ENCODE measurements around the gene ADAMTS12.
A peak's percentile ranks its signal among the peaks of the same experiment; 100 is the strongest.
"Not testable (repeated sequence)": the region's sequence is repeated elsewhere in the genome, so short reads cannot be mapped to it uniquely, and the experiment has no call there.

Gene ADAMTS12

GRCh38 chr5:33891788-33892619 lies at the start of gene ADAMTS12:
Gene ADAMTS12 (minus strand): TSS chr5:33891990. CDS start chr5:33891856, 134 bp downstream.
- no peak for DNase-seq

- no peak for DNase-seq
These were observed 49.3 kb upstream of the ADAMTS12 start for GRCh38 chr5:33941090-33941489.

GRCh38 chr5:33939556-33940262 lies 47.9 kb upstream of the ADAMTS12 start:
- DNase-seq: no peak

GRCh38 chr5:33938881-33939280 lies 47.1 kb upstream of the ADAMTS12 start:
- DNase-seq: no peak

- no peak for DNase-seq
These were observed 46.7 kb upstream of the ADAMTS12 start for GRCh38 chr5:33938507-33938796.

- no peak for DNase-seq
These were observed 46.1 kb upstream of the ADAMTS12 start for GRCh38 chr5:33937707-33938506.

GRCh38 chr5:33937017-33937706 lies 45.4 kb upstream of the ADAMTS12 start:
- DNase-seq: no peak

GRCh38 chr5:33936381-33937016 lies 44.7 kb upstream of the ADAMTS12 start, which contains the start of gene RXFP3:
Gene RXFP3 (plus strand): TSS chr5:33936386. CDS start chr5:33936741, 355 bp downstream.
- no peak for DNase-seq

- DNase-seq: peak in 1 of 2 donors; percentile 12
These were observed 44.2 kb upstream of the ADAMTS12 start for GRCh38 chr5:33936004-33936380.

GRCh38 chr5:33934176-33934575 lies 42.4 kb upstream of the ADAMTS12 start:
- DNase-seq: no peak

- no peak for DNase-seq
These were observed 42.0 kb upstream of the ADAMTS12 start for GRCh38 chr5:33933723-33934169.

- no peak for DNase-seq
These were observed 39.3 kb upstream of the ADAMTS12 start for GRCh38 chr5:33931136-33931535.

- DNase-seq: no peak
These were observed 38.3 kb upstream of the ADAMTS12 start for GRCh38 chr5:33929925-33930690.

GRCh38 chr5:33928283-33928682 lies 36.5 kb upstream of the ADAMTS12 start:
- DNase-seq: no peak

- no peak for DNase-seq
These were observed 35.9 kb upstream of the ADAMTS12 start for GRCh38 chr5:33927685-33928084.

GRCh38 chr5:33925278-33925677 lies 33.5 kb upstream of the ADAMTS12 start:
- no peak for DNase-seq

- no peak for DNase-seq
These were observed 29.2 kb upstream of the ADAMTS12 start for GRCh38 chr5:33921002-33921401.

- DNase-seq: not testable (repeated sequence)
These were observed 23.1 kb upstream of the ADAMTS12 start for GRCh38 chr5:33914844-33915243.

GRCh38 chr5:33906248-33906647 lies 14.5 kb upstream of the ADAMTS12 start:
- DNase-seq: peak in 1 of 2 donors; percentile 3

- DNase-seq: no peak
These were observed 13.6 kb upstream of the ADAMTS12 start for GRCh38 chr5:33905381-33905780.

- DNase-seq: no peak
These were observed 11.3 kb upstream of the ADAMTS12 start for GRCh38 chr5:33903118-33903517.

Measured in CD4-positive, alpha-beta T cell treated with Interferon alpha-2 for 1 hour (primary cell).